AG04449 (cell line): ENCODE measurements around the gene JUND.

ENCODE experiments used
- CTCF ChIA-PET: fragments of 350-600 bp; formaldehyde crosslinking; extraction: SDS; loops from one replicate; lab custom pipeline; 2021; ENCODE audit warnings: antibody characterized with exemption; lab: Yijun Ruan, JAX
- POLR2A ChIA-PET: fragments of 400-600, 350-600 bp; formaldehyde crosslinking; extraction: SDS; loops from one replicate; lab custom pipeline; 2020; ENCODE audit warnings: antibody characterized with exemption, inconsistent platforms; lab: Yijun Ruan, JAX
- DNase-seq: peaks from one replicate; pipeline ENCODE4 v3.0.0-alpha.2; 2010; ENCODE audit warnings: low read depth, low spot score
- H3K4me3 ChIP-seq: 2 replicates; pipeline ENCODE4 v1.5.1; 2011; ENCODE audit warnings: low read depth, mild to moderate bottlenecking, control low read depth, low read length
- CTCF ChIP-seq: IDR thresholded peaks from one replicate; pipeline ENCODE4 v1.5.1; 2011; ENCODE audit warnings: mild to moderate bottlenecking, moderate library complexity, low read length, control low read depth, inconsistent platforms; ENCODE audit not compliant: insufficient read depth; ENCODE audit errors: missing control alignments

The JUND gene

DNA sequence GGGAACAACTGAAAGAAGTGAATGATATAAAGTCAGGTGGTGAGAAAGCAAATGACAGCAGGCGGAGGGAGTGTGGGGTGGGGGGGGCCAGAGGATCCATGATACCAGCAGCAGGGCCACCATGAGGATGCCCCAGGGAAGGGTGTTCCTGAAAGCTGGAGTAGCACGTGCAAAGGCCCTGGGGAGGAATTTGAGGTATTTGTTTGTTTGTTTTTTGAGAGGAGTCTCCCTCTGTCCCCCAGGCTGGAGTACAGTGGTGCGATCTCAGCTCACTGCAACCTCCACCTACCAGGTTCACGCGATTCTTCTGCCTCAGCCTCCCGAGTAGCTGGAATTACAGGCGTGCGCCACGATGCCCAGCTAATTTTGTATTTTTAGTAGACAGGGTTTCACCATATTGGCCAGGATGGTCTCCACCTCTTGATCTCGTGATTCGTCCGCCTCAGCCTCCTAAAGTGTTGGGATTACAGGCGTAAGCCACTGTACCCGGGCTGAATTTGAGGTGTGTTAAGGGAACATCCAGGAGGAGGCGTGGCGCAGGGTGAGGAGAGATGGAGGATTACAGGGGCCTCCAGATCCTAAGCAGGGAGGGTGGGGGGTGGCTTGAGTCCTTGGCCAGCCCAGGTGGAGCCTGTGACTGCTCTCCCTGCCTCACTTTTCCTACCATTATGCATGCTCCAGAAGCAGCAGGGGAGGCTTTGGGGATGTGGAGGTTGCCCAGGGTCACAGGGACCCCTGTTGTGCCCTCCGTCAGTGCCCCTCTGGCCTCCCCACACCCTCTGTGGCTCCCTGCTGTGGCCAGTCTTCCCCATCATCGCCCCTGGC, 12.4 kb upstream of the JUND start:
- POLR2A ChIA-PET, result interaction anchor here (1.0 to 5.4 kb wide), 3 partner anchors 13 to 19 kb away, joined by 3 to 113 read pairs (median 8); partner anchors contain the start of genes IQCN and JUND
- no peak overlapping the region for H3K4me3 ChIP-seq
- no peak for TF ChIP-seq CTCF
- DNase-seq, result no peak
- CTCF ChIA-PET, result interaction anchor here (1.2 to 2.8 kb wide), 4 partner anchors 15 to 130 kb away, joined by 3 to 27 read pairs (median 7); partner anchors contain the start of gene LSM4

- DNase-seq, result no peak
- no peak for TF ChIP-seq CTCF
- ChIA-PET CTCF (interaction anchor here (1.0 to 2.8 kb wide), 9 partner anchors 9 to 129 kb away, joined by 3 to 27 read pairs (median 5); partner anchors contain the start of genes JUND and LSM4), POLR2A (interaction anchor here (0.7 to 5.4 kb wide), 9 partner anchors 8 to 35 kb away, joined by 3 to 113 read pairs (median 6); partner anchors contain the start of genes IQCN, JUND and LSM4)
- peak overlapping the region; percentile 61 for H3K4me3 ChIP-seq
These were observed 11.6 kb upstream of the JUND start for GRCh38 chr19:18292810-18293641.

DNA sequence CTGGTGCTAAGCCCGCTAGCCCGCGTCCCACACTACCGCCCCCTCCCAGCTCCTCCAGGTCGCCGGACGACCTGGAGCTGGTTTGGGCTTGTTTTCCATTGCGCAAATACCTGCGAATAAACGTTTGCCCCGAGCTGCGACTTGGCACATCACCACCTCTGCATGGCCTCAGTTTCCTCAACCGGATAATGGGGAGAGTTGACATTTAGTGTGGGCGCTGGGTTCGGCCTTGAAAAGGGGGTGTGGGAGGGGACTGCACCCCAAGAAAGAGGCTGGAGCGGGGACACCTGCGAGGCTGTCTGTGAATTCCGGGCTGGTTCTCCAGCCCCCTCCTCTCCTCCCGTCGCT, 11.0 kb upstream of the JUND start:
- H3K4me3 ChIP-seq, result peak overlapping the region; percentile 61

DNA sequence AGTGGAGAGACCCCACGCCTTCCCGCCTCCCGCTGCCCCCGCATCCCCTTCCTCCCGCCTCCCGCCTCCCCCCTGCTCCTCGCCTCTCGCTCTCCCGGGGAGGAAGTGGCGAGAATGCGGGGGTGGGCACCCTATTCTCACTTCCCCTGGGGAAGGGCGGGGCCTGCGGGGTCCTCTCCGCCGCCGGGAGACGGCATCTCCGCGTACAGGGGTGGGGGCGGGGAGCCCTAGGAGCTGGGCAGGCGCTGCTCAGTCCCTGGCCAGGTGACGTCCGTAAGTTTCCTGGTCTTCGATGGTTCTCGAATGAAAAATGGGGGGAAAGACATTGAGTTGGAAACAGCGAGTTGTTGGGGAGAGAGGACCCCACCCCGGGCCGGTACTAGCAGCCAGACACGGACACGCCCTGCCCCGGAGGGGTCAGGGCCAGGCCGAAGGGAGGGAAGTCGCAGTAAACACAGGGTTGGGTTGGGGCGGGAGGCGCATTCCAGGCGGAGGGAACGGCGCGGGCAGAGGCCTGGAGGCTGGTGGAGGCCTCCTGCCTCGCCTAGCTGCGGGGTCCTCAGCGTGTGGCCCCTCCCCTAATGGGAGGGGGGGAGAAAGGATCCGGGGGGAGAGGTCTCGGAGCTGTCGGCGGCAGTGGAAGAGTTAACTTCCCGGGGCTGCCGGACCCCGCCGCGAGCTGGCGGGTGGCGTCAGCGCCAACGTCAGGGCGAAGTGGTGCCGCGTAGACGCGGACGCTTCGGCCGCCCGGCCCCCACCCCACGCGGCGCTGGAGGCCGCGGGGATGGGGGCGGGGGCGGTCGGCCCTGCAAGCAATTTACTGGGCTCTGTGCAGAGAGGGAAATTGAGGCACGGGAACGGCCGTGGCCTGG, 10.4 kb upstream of the JUND start:
- DNase-seq, result no peak
- peak overlapping the region; percentile 61 for H3K4me3 ChIP-seq
- POLR2A ChIA-PET, result interaction anchor here (0.9 to 5.4 kb wide), 8 partner anchors 9 to 94 kb away, joined by 3 to 113 read pairs (median 6); partner anchors contain the start of genes GDF15, IQCN, JUND and LSM4
- CTCF ChIA-PET, result interaction anchor here (1.0 to 2.8 kb wide), 7 partner anchors 10 to 119 kb away, joined by 3 to 27 read pairs (median 5); partner anchors contain the start of genes JUND and LSM4
- TF ChIP-seq CTCF, result no peak

More for the DNA sequence above, 11.0 kb upstream of the JUND start:
- CTCF ChIA-PET, result interaction anchor here (1.0 to 2.8 kb wide), 8 partner anchors 9 to 119 kb away, joined by 3 to 27 read pairs (median 5); partner anchors contain the start of genes JUND and LSM4
- POLR2A ChIA-PET, result interaction anchor here (0.7 to 5.4 kb wide), 10 partner anchors 9 to 93 kb away, joined by 3 to 113 read pairs (median 5); partner anchors contain the start of genes GDF15, IQCN, JUND and LSM4
- DNase-seq, result no peak
- TF ChIP-seq CTCF, result no peak

DNA sequence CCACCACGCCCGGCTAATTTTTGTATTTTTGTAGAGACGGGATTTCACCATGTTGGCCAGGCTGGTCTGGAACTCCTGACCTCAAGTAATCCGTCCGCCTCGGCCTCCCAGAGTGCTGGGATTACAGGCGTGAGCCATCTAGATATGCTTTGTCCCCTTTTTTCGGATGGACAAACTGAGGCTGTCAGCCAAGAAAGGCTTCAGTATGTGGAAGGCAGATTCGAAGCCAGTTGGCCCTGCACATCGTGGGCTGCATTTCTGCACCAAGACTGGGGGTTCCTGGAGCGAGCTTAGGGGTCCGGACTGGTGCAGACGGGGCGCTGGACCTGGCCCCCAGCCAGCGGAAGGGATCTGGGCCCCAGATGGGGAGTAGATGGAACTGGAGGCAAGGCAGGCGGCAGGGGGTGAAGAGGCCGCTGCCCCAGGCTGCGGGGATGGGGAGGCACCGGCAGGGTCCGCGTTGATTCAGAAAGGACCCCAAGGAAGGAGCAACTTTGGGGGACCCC, 9.7 kb upstream of the JUND start:
- H3K4me3 ChIP-seq, result peak overlapping the region; percentile 61
- ChIA-PET CTCF (interaction anchor here (1.3 to 2.8 kb wide), 2 partner anchors 12 to 35 kb away, joined by 3 to 27 read pairs; no protein-coding TSS in a partner anchor), POLR2A (interaction anchor here (5.4 kb wide), 1 partner anchor 10 kb away, joined by 113 read pairs; the partner anchor contains the start of gene JUND)
- no peak for TF ChIP-seq CTCF
- DNase-seq, result no peak
